HG03039 (cell line): ENCODE measurements around the gene P2RY14.
A peak's percentile ranks its signal among the peaks of the same experiment; 100 is the strongest.

ENCODE experiments used
- ATAC-seq: cut with Tn5 transposase; IDR thresholded peaks from one replicate; pipeline ENCODE4 v1.9.1; 2021; ENCODE audit warnings: mild to moderate bottlenecking, moderate library complexity; ENCODE audit not compliant: unreplicated experiment

P2RY14 gene

DNA sequence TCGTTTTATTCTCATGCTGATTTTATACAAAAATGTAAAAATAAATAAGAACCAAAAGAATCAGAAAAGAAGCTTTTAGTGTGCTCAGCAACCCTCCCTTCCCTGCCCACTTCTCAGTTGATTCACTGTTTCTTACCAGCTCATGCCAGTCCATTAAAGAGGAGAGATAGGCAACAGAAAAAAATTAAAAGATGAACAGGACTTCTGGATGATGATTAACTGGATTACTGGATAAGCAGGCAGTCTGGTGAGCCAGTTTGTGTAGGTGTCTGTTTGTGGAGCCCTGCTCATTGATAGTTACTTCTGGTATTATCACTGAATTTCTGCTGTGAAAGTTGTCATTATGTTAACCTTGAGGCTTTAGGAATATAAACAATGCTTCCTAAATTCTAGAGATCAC, 60.2 kb downstream of the P2RY14 start:
- no peak for ATAC-seq

DNA sequence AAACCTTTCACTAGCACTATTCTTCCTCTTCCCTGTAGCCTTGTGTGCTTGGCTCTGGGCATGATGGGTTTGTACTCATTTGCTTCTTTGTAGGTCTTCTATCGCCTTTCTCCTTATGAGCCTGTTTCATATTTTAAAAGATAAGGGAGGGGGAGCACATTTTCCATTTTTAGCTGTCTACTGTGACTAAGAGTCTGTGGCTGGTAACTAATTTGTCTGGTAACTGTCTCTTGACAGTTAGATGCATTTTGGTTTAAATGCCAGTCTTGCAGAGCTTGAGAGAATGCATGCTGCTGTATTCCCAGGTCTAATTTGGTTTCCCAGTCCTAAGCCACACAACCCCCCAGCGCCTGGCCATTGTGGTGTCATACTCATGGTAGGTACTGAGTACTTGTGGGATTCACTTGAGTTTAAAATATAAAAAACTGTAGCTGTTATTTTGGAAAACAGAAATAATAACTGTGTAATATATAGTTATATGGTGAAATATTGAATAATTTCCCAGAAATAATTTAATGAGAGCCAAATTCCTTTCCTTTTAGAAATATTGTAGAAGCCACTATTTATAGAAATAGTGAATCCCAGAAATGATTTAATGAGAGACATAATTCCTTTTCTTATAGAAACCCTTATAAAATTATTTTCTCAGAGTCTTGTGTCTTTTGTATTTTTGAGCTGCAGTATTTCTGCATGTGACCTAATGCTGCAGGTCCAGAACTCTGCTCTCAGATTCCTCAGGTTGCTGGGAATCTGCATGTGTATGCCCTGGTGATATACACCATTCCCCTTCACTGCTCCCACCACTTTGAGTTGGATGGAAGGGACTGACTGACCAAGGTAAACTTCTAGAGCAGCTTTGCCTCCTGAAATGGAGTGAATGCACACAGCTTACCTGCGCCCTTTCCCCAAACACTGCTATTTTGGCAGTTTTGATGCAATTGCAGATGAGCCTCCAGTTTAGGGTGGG, 61.4 kb downstream of the P2RY14 start:
- ATAC-seq = no peak

GRCh38 chr3:151214459-151214858, 63.9 kb downstream of the P2RY14 start:
- ATAC-seq = no peak

DNA sequence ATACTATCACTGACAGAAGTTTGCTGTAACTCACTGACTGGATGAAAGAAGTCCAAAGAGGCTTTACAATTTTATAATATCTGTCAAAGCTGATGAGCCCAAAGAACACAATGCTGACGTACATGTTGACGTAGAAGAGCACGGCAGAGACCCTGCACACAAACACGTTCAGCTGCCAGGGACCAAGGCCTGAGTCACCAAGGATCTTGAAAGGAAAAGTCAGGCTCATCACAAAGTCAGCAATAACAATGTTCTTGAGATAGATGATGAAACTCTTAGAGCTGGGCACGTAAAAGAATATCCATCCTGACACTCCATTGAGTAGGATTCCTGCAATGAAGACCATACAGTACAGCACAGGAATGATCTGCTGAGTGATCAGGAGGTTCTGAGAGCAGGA, 64.5 kb downstream of the P2RY14 start:
- no peak for ATAC-seq

- no peak for ATAC-seq
Measured at GRCh38 chr3:151213151-151213550, 65.2 kb downstream of the P2RY14 start.

- ATAC-seq = no peak
Measured at GRCh38 chr3:151210676-151211381, 67.5 kb downstream of the P2RY14 start.

GRCh38 chr3:151209654-151210053, 68.7 kb downstream of the P2RY14 start:
- no peak for ATAC-seq

DNA sequence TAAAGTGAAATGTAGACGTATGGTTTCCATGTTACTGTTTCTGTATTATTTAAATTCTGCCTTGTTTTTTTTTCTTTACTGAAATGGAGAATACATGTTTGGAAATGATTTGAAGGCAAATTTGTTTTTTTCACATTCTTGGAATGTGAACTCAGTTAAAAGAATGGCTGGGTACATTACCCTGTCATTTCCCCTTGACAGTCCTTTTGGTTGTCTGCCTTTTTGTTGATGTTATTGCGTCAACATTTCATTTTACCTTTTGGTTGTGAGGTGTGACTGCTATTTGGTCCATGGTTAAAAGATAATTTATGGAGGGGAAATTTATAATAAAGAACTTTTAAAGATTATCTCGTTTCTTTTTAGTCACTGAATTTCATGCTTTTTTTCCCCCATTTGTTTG, 72.1 kb downstream of the P2RY14 start:
- ATAC-seq = no peak

GRCh38 chr3:151205482-151205881, 72.9 kb downstream of the P2RY14 start:
- ATAC-seq = no peak

GRCh38 chr3:151204530-151205402, 73.6 kb downstream of the P2RY14 start:
- no peak for ATAC-seq

- peak; percentile 94 for ATAC-seq
Measured at GRCh38 chr3:151203051-151203420, 75.3 kb downstream of the P2RY14 start, which contains the start of gene GPR171. Gene GPR171, minus strand, starts transcription at chr3:151203216. Its CDS starts 3,830 bp downstream, at chr3:151199386.

- no peak for ATAC-seq
Measured at GRCh38 chr3:151201051-151201730, 77.2 kb downstream of the P2RY14 start.

DNA sequence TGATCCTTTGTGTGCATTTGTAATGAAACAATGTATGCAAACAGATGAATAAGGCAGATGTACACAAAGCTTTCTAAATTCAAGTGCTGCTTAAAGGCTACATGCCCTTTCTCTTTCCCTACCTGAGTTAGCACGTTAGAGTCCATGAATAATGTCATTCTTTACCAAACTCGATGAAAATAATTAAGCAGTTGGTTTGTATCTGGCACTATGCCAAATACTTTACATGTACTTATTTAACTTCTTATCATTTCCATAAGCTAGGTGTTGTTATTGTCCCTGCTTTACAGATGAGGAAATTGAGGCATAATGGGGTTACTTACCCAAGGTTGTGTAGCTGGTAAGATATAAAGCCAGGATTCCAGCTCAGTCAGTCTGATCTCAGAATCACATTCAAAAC, 77.8 kb downstream of the P2RY14 start:
- ATAC-seq = no peak

GRCh38 chr3:151199554-151200438, 78.5 kb downstream of the P2RY14 start:
- no peak for ATAC-seq

DNA sequence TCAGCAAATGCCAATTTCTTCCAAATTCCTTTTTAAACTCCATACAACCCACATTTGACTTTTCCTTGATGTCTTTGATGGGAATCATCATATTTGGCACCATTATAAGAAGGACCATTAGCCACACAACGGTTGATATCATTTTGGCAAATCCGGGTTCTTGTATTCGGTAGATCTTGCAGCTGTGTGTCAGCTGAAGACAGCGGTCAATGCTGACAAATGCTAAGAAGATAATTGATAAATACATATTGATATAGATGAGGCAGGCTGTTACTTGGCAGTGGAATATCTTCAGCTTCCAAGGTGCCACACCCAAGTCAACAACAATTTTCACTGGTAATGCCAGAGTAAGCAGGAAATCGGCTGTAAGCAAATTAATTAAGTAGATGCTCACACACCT, 79.5 kb downstream of the P2RY14 start:
- ATAC-seq = no peak

DNA sequence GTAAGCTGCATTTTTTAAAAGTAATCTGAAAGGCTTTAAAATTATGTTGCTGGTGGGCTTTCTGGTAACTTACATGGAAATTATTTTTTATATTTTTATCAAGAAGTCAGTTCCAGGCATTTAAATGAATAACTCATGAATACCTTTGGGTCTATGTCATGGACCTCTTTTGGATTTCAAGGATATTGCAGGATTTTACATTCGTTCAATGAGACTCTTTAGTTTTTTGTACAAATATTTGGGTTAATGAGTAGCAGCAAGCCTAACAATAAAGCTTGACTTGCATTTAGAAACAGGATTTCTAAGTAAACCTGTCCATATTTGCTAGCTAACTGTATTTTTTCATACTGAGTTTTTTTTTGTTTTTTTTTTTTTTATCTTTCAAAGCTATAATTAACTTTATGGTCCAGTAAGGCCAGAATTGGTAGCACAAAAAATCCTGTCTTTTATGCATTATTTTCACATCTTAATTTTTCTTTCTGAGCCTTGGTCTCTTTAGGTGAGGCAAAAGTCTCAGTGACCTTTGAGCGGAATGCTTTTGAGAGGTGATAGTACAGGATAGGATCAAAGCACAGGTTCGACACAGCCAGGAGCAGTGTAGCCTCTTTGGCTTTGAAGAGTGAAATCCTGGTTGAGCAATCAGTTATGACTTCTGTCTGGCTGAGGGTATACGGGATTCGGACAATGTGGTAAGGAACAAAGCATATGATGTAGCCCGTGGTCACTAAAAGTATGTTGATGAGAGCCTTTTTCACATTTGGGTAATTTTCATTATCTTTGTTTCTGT, 80.2 kb downstream of the P2RY14 start:
- ATAC-seq = no peak

GRCh38 chr3:151197228-151197627, 81.1 kb downstream of the P2RY14 start:
- ATAC-seq = no peak

DNA sequence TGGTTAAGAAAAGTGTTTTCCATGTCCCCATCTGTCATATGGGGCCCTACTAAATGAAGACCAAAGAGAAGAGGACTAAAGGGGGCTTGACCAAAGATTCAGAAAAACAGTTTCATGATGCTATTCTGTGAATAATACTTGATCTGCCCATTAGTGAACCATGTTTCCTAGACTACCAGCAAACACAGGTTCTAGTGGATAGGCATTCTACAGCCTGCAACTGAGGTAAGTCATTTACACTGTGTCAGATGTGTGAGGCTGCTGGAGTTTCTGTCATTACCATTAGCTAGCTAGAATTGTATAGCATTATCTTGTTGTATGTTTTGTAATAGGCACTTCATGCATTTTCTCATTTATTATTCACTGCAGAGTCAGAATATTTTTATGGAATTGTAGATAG, 81.9 kb downstream of the P2RY14 start:
- no peak for ATAC-seq

- ATAC-seq = no peak
Measured at GRCh38 chr3:151195826-151196225, 82.5 kb downstream of the P2RY14 start.
